ENCODE measurements around the gene CNTN4. TPM values are rescaled to one million over a fixed set of nuclear protein-coding genes. Genes with fewer than 3 reads are reported as not detected.

The CNTN4 gene
- total RNA-seq, 1 donor from 2014 or later = 16.1 TPM

DNA sequence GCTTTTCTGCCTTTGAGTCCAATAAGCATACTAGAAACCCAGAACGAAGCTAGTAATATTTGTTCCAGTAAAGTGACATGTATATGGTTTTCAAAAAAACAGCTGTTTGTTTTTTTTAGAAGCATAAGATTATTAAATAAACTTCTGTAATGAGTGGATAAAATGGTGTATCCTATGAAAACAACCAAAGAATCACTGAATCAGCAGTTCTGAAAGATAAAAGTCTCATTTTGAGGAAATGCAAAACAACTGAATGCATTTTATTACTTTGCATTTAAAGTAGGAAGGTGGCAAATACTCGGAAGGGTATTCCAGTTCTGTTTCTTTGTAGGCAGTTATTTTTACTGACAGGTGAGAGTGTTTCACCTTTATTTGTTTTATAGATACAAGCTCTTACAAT is 107.0 kb downstream of the CNTN4 start:
- TF ChIP-seq, protein P1, sequence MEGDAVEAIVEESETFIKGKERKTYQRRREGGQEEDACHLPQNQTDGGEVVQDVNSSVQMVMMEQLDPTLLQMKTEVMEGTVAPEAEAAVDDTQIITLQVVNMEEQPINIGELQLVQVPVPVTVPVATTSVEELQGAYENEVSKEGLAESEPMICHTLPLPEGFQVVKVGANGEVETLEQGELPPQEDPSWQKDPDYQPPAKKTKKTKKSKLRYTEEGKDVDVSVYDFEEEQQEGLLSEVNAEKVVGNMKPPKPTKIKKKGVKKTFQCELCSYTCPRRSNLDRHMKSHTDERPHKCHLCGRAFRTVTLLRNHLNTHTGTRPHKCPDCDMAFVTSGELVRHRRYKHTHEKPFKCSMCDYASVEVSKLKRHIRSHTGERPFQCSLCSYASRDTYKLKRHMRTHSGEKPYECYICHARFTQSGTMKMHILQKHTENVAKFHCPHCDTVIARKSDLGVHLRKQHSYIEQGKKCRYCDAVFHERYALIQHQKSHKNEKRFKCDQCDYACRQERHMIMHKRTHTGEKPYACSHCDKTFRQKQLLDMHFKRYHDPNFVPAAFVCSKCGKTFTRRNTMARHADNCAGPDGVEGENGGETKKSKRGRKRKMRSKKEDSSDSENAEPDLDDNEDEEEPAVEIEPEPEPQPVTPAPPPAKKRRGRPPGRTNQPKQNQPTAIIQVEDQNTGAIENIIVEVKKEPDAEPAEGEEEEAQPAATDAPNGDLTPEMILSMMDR (IDR thresholded peaks at IDR 0.05; ENCODE audit: unreplicated experiment) = no peak
- Mint-ChIP-seq H3K4me3 (ENCODE audit: low read depth) (no peak overlapping the region), H3K36me3 (ENCODE audit: insufficient read depth) (no peaks in the 10 kb centered on the region), H3K27me3 (no peaks in the 10 kb centered on the region), H3K4me1 (ENCODE audit: low read depth) (peaks cover 17% of the 10 kb centered on the region), H3K9me3 (ENCODE audit: low read depth) (no peaks in the 10 kb centered on the region), H3K27ac (no peak overlapping the region)
- no peak for DNase-seq (ENCODE audit: low spot score, unreplicated experiment)

DNA sequence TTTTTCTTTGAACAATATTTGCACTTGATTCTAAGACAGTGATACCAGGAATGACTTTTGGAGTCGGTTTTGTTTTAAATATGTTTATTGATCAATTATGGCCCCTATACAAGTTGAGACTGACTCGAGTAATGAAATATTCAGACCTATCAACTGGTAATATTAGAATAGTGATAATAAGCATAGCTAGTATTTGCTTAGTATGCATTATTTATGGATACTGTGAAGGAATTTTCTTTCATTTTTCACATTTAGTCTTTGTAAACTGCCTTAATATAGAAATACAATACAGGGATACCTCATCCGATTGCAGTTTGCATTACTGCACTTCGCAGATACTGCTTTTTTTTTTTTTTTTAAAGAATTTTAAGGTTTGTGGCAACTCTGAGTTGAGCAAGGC is 107.9 kb downstream of the CNTN4 start:
- no peaks in the 10 kb centered on the region for H3K27me3 Mint-ChIP-seq
- peaks cover 9% of the 10 kb centered on the region for H3K4me1 Mint-ChIP-seq (ENCODE audit: low read depth)
- H3K36me3 Mint-ChIP-seq (ENCODE audit: insufficient read depth) = no peaks in the 10 kb centered on the region
- no peak overlapping the region for H3K4me3 Mint-ChIP-seq (ENCODE audit: low read depth)
- no peaks in the 10 kb centered on the region for H3K9me3 Mint-ChIP-seq (ENCODE audit: low read depth)
- no peak for DNase-seq (ENCODE audit: low spot score, unreplicated experiment)
- TF ChIP-seq, protein P1 (IDR thresholded peaks at IDR 0.05; ENCODE audit: unreplicated experiment) = no peak
- no peak overlapping the region for H3K27ac Mint-ChIP-seq

DNA sequence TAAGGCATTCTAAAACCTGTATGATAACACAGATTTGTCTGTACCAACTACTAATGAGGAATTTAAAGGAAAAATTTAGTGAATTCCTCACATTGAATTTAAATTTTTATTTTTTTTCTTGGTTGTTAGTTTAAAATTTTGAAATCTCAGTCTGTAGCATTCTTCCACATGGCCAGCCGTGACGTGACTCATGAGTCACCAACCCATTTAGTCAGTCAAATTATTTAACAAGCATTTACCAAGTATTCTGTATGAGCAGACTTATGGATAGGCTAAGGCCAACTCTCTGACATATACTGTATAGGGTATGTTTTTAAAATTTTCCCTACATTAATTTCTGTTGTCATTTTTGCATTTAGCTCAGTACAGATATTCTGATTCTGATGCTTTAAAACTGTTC is 112.9 kb downstream of the CNTN4 start:
- Mint-ChIP-seq H3K4me3 (ENCODE audit: low read depth) (no peak overlapping the region), H3K27ac (no peak overlapping the region), H3K36me3 (ENCODE audit: insufficient read depth) (no peaks in the 10 kb centered on the region), H3K27me3 (no peaks in the 10 kb centered on the region), H3K4me1 (ENCODE audit: low read depth) (peaks cover 7% of the 10 kb centered on the region), H3K9me3 (ENCODE audit: low read depth) (no peaks in the 10 kb centered on the region)
- DNase-seq (ENCODE audit: low spot score, unreplicated experiment) = no peak
- TF ChIP-seq, protein P1 (IDR thresholded peaks at IDR 0.05; ENCODE audit: unreplicated experiment) = no peak

DNA sequence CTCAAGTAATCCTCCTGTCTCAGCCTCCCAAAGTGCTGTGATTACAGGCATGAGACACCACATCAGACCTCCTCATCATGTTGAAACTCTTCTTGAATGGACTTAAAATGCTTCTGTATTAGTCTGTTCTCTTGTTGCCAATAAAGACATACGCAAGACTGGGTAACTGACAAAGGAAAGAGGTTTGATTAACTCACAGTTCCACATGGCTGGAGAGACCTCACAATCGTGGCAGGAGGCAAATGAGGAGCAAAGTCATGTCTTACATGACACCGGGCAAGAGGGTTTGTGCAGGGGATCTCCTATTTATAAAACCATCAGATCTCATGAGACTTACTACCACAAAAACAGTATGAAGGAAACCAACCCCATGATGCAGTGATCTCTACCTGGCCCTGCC is 113.5 kb downstream of the CNTN4 start:
- H3K4me1 Mint-ChIP-seq (ENCODE audit: low read depth) = peaks cover 7% of the 10 kb centered on the region
- H3K9me3 Mint-ChIP-seq (ENCODE audit: low read depth) = no peaks in the 10 kb centered on the region
- TF ChIP-seq, protein P1 (IDR thresholded peaks at IDR 0.05; ENCODE audit: unreplicated experiment) = no peak
- H3K36me3 Mint-ChIP-seq (ENCODE audit: insufficient read depth) = no peaks in the 10 kb centered on the region
- no peak overlapping the region for H3K27ac Mint-ChIP-seq
- no peaks in the 10 kb centered on the region for H3K27me3 Mint-ChIP-seq
- H3K4me3 Mint-ChIP-seq (ENCODE audit: low read depth) = no peak overlapping the region
- no peak for DNase-seq (ENCODE audit: low spot score, unreplicated experiment)

DNA sequence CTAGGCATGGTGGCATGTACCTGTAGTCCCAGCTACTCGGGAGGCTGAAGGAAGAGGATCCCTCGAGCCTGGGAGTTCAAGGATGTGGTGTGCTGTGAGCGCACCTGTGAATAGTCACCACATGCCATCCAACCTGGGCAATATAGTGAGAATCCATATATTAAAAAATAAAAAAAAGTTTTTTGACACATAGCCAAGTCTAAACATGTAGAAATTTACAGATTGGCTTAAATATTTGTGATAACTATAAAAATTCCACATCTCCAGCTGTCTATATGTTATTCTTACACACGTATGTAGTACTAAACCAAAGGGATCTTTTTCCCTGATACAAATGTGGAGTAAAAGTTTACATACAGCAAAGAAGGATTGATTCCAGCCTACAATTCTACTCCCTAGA is 119.7 kb downstream of the CNTN4 start:
- Mint-ChIP-seq H3K36me3 (ENCODE audit: insufficient read depth) (no peaks in the 10 kb centered on the region), H3K27ac (no peak overlapping the region), H3K27me3 (no peaks in the 10 kb centered on the region), H3K4me1 (ENCODE audit: low read depth) (peaks cover 12% of the 10 kb centered on the region), H3K4me3 (ENCODE audit: low read depth) (no peak overlapping the region), H3K9me3 (ENCODE audit: low read depth) (peaks cover 10% of the 10 kb centered on the region)
- TF ChIP-seq, protein P1 (IDR thresholded peaks at IDR 0.05; ENCODE audit: unreplicated experiment) = no peak
- DNase-seq (ENCODE audit: low spot score, unreplicated experiment) = no peak

Data from progenitor cell of endocrine pancreas (in vitro differentiated cells).